Uterus (tissue), 4 donors: ENCODE results near the gene MAP4K4. TPM values are rescaled to one million over a fixed set of nuclear protein-coding genes. Genes with fewer than 3 reads are reported as not detected.

Experiments
- DNase-seq, 2 donors: peaks; one replicate each; pipeline ENCODE4 v3.0.0-alpha.2; 2019 to 2020
- H3K27ac ChIP-seq, 2 donors: fragments of 200-600 bp; sonication (generic); 1 replicate in 1 of 2; 2 replicates in 1 of 2; pipeline ENCODE4 v1.5.1; 2016 to 2018
- H3K27me3 ChIP-seq, 2 donors: fragments of 200-600 bp; sonication (generic); one replicate each; pipeline ENCODE4 v1.5.1; 2018 to 2019; ENCODE audit warnings: control low read depth in 1 of 2
- H3K36me3 ChIP-seq, 2 donors: fragments of 200-600 bp; sonication (generic); one replicate each; pipeline ENCODE4 v1.5.1; 2019; ENCODE audit warnings: control low read depth in 1 of 2
- H3K4me1 ChIP-seq, 2 donors: fragments of 200-600 bp; sonication (generic); one replicate each; pipeline ENCODE4 v1.5.1; 2018 to 2019; ENCODE audit warnings: control low read depth in 1 of 2
- H3K4me3 ChIP-seq, 2 donors: fragments of 200-600 bp; sonication (generic); 1 replicate in 1 of 2; 2 replicates in 1 of 2; pipeline ENCODE4 v1.5.1; 2018 to 2019; ENCODE audit warnings: mild to moderate bottlenecking in 1 of 2
- H3K9me3 ChIP-seq, 2 donors: fragments of 200-600 bp; sonication (generic); one replicate each; pipeline ENCODE4 v1.5.1; 2019; ENCODE audit warnings: control low read depth in 1 of 2
- CTCF ChIP-seq, 4 experiments: fragments of 200-600 bp in 2 of 4; fragments of 450-650 bp in 2 of 4; sonication (generic) in 2 of 4; IDR thresholded peaks; one replicate each; pipeline ENCODE4 v1.5.1; 2016 to 2019; ENCODE audit warnings: antibody characterized with exemption in 4 of 4, mild to moderate bottlenecking in 2 of 4, moderate library complexity in 1 of 4
- POLR2A ChIP-seq, 2 donors: fragments of 450-650 bp; IDR thresholded peaks; one replicate each; pipeline ENCODE4 v1.6.1; 2016; ENCODE audit warnings: antibody characterized with exemption in 2 of 2, mild to moderate bottlenecking in 1 of 2, moderate library complexity in 1 of 2
- intact Hi-C: fragments of 100-400 bp; cut with DNase I; formaldehyde crosslinking; loops from one replicate; pipeline ENCODE4 v1.15.1; 2023; ENCODE audit warnings: low total_unique reads
- total RNA-seq, 4 donors: library from RNA; depleted of rRNA in 3 of 4; stranded (reverse); fragments of >200 nt in 3 of 4; gene quantifications; one replicate each; pipeline versions ENCODE4 v1.1.0 to v1.2.4, GENCODE V29; 2014 to 2023
- donor health status: DM: yes; HTN: yes; CAD: no.

The MAP4K4 gene
- total RNA-seq, 4 donors from 2014 or later: 17.9 to 87.2 (median 55.4) TPM

GRCh38 chr2:101942851-101943250, 245.3 kb downstream of the MAP4K4 start:
- Histone ChIP-seq H3K4me1 (no peaks in the 10 kb centered on the region), H3K27me3 (no peaks in the 10 kb centered on the region), H3K4me3 (no peak overlapping the region), H3K27ac (no peak overlapping the region), H3K9me3 (no peaks in the 10 kb centered on the region), H3K36me3 (no peaks in the 10 kb centered on the region)
- no peak for DNase-seq
- intact Hi-C loops: no loop called here
- no peak for TF ChIP-seq CTCF (IDR thresholded peaks at IDR 0.05)
- TF ChIP-seq POLR2A (IDR thresholded peaks at IDR 0.05): no peak

Other genes starting within 250 kb of the MAP4K4 start
- 1 to 10 TPM in 2 of 4 donors, under 1 TPM in 1, not detected in 1; 0.51 to 1.4 (median 1.1) TPM for gene RFX8, start 222.6 kb upstream of the MAP4K4 start, total RNA-seq